ENCODE measurements around the gene GDI2. TPM values are rescaled to one million over a fixed set of nuclear protein-coding genes. Genes with fewer than 3 reads are reported as not detected.

Gene GDI2
- total and polyA plus RNA-seq, 2 of the 13 experiments (the other 11 are each of a cell fraction or from before 2014, with no cell fraction given): 153 to 477 TPM

GRCh38 chr10:5830629-5831445 lies 17.6 kb upstream of the GDI2 start (continued):
- TF ChIP-seq KDM5B (CRISPR knock-in tag; IDR thresholded peaks at IDR 0.05; ENCODE audit: borderline replicate concordance) (peak; percentile 63; the same call in 1 of the 2 replicates), PBX2 (CRISPR knock-in tag; IDR thresholded peaks at IDR 0.05) (no peak), RNF219 (CRISPR knock-in tag; IDR thresholded peaks at IDR 0.05) (no peak), ZNF687 (CRISPR knock-in tag; IDR thresholded peaks at IDR 0.05) (peak; percentile 76; the same call in 1 of the 2 replicates), THAP9 (CRISPR knock-in tag; IDR thresholded peaks at IDR 0.05; ENCODE audit: borderline replicate concordance) (peak; percentile 65; the same call in 1 of the 2 replicates), MAF1 (CRISPR knock-in tag; IDR thresholded peaks at IDR 0.05; ENCODE audit: borderline replicate concordance) (no peak), ZNF180 (CRISPR knock-in tag; IDR thresholded peaks at IDR 0.05; ENCODE audit: borderline replicate concordance, low read depth) (no peak), ZFX (CRISPR knock-in tag; IDR thresholded peaks at IDR 0.05; ENCODE audit: low read depth) (peak; percentile 53; the same call in 1 of the 2 replicates), ZBTB33 (CRISPR knock-in tag; IDR thresholded peaks at IDR 0.05) (0 out of 2 replicates have a peak, but pooled peaks have one; percentile 39), ZSCAN21 (CRISPR knock-in tag; IDR thresholded peaks at IDR 0.05; ENCODE audit: borderline replicate concordance) (peak; percentile 100), ZNF776 (CRISPR knock-in tag; IDR thresholded peaks at IDR 0.05) (0 out of 2 replicates have a peak, but pooled peaks have one; percentile 32), ZNF572 (CRISPR knock-in tag; IDR thresholded peaks at IDR 0.05) (0 out of 2 replicates have a peak, but pooled peaks have one; percentile 51), ZFP41 (CRISPR knock-in tag; IDR thresholded peaks at IDR 0.05; ENCODE audit: borderline replicate concordance) (0 out of 2 replicates have a peak, but pooled peaks have one; percentile 15)
